GM18502 (cell line): ENCODE results near the gene CCNJL.

Experiments used
- ATAC-seq: cut with Tn5 transposase; IDR thresholded peaks from one replicate; pipeline ENCODE4 v1.9.1; 2021; ENCODE audit warnings: mild to moderate bottlenecking; ENCODE audit not compliant: unreplicated experiment, poor library complexity

Gene CCNJL

DNA sequence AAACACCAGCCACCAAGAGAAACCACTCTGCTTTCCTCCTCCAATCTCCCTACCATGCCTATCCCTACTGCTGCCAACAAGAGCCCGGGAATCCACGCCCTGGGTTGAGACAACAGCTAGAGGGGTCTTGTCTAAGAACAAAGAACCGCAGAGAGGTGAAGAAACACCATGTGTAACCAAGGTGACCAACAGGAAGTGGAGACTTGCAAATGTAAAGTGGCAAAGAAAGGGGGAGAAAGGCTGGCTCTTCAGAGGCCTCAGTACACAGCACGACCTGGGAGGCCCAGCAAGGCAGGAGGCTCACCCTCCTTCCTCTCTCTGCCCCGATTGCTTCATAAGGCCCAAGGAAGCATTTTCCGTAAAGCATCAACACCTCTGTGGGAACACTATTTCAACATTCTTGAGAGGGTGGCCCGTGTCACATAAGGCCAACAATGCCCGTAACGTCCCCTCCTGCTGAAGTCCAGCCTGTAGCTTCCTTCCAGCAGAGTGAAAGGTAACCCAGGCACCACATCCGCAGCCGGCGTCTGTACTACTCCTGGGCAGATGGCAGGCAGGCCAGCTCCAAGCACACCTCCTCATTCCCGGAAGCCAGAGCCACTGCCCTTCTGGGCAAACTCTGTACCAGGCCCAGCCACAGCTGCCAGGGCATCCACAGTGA lies 18.3 kb downstream of the CCNJL start:
- ATAC-seq = no peak

DNA sequence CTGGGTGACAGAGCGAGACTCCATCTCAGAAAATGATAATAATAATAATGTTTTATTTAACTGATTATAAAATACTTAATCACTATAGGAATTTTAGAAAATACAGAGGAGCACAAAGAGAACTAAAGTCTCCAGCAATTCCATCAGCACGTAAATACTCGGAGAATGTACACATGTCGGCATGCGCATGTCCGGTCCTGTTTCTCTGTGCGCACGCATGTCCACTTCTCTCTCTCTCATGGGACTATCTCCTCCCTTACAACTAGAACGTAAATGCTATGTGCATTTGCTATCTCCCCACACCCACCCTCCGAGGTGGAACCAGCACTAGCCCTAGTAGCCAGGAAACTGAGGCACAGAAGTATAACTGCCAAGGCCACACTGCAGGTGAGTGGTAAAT lies 19.0 kb downstream of the CCNJL start:
- ATAC-seq = no peak

DNA sequence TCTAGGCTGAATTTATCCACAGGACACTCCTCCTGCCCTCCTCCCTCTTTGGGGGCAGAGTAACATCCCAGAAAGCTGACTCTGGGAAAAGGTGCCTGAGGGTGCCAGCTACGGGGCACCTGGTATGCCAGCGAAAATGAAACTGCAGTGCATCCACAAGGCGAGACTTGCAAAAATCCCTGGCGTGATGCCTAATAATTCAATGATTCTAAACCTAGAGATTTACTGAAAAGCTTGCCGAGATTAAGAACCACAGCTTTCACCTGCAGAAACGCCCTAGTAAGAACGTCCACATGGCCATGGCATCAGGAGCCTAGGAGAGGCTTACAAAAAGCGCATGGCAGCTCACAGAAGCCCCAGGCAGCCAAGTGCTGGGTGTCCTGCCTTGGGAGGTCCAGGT lies 20.9 kb downstream of the CCNJL start:
- ATAC-seq = no peak

DNA sequence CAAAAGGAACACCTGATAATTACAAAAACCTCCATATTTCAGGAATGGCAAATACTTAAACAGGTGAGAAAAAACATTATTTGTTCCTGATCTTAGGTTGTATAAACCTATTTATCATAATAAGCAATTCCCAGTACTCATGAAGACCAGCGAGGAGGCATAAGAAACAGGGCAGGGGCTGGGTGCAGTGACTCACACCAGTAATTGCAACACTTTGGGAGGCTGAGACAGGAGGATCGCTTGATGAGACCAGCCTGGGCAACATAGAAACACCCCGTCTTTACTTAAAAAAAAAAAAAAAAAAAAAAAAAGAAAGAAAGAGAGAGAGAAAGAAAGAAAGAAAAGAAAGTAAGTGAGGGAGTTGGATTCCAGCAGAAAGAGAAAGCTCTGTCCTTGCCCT lies 21.6 kb downstream of the CCNJL start:
- no peak for ATAC-seq

DNA sequence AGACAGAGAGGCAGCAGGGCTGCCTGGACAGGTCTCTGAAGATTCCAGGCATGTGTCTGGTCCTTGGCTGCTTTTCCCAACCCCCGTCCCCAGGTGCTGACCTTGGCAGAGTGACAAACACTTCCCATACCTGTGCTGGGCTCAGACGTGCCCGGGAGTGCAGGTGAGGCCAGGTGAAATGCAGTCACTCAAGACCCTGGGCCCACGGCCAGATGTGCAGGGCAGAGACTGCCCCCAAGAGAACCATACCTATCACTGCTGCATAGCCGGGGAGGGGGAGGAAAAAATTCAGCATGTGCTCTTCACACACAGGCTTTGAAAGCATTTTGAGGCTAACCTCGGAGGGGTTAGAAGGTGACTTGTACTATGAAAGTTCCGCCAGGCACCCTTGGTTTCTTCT lies 22.6 kb downstream of the CCNJL start:
- no peak for ATAC-seq

DNA sequence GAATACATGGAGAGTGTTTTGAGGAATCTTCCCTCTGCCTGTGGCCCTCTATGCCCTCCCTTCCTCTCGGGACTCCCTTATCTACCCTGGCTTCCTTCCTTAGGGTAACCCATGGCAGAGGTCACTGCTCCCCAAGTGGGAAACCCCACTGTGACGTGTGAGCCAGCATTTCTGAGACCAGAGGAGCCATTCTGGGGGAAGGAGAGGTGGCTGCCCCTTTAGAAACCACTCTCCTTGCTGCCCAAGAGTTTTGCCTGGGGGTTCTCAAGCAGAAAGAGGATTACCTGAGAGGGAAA lies 23.1 kb downstream of the CCNJL start:
- ATAC-seq = no peak

DNA sequence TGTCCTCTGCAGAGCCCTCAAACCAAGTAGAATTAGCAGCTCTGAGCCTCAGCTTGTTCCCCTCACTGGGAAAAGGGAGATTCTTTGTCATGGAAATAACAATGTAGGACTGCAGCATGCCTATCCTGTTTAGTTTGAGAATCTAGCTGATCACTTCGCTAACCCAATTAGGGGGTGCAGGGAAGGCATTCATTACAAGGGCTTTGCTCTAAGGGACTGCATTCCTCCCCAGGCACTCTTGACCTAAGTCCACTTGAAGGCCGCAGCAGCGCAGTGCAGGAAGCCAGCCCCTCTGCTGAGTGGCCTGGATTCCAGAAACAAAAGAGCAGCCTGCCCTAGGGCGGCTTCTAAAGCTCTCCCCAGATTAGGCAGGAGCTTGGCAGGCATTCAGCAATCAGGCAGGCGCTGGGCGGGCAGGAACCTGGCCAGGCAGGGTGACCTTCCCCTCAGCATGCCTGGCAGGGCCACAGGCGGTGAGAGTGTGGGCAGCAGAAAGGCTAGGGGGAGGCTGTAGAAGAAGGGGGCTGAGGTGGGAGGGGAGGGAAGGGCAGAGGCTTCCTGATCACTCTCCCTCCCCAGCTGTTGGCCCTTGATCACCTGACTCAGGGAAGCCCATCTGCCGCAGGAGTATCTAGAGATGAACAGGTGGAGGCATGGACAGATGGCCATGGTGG lies 24.8 kb downstream of the CCNJL start:
- no peak for ATAC-seq

DNA sequence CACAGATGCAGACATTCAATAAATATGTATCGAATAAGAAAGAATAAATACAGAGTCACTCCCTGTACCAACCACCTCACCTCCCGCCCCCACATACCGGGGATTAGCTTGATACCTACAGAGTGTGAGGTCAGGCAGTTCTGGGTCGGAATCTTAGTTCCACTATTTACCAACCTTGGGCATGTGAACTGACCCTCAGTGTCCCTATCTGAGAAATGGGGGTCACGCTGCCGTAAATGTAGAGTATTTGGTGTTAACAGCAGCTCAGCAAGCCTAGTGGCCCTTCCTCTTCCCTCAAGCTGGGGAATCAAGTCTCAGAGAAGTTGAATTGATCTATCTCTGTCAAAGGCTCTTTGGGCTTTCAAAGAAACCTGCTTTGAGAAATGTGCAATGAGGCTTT lies 25.4 kb downstream of the CCNJL start:
- no peak for ATAC-seq

DNA sequence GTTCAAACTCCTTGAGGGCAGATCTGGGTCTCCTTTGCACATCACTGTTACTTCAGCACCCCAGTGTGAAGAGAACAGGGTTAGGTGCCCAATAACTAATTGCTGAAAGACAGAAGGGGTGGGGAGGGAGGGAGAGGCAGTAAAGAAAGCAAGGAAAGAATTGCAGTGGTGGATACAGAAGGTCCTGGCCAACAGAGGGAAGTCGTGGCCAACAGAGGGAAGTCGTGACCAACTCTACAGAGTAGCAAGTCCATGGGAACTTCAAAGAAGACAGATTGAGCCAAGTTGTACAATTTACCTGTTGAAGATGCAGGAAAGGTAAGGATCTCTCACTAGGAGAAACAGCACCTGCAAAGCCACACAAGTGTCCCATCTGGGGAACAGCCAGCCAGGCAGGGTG lies 27.0 kb downstream of the CCNJL start:
- ATAC-seq = no peak

DNA sequence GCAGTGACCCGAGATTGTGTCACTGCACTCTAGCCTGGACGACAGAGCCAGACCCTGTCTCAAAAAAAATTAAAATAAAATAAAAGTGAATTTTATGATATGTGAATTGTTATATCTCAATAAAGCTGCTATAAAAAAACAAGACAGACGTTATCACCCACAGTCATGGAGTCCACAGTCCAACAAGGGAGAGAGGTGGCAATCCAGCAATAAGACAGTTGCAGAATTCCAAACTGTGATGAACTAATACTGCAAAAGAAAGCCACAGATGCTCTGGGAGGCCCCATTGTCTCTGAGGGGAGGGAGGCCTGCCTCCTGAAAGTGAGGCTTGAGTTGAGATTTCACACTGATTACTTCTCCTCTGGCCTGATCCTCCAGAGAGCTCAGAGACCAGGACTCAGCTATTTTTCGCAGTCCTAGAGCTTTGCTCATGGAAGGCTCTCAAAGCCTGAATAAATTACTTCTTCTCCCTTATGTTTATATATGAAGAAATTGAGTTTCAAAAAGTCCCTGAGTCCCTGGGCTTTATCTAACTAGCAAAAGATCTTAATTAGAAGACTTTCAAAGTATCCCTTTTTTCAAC lies 28.0 kb downstream of the CCNJL start:
- no peak for ATAC-seq

DNA sequence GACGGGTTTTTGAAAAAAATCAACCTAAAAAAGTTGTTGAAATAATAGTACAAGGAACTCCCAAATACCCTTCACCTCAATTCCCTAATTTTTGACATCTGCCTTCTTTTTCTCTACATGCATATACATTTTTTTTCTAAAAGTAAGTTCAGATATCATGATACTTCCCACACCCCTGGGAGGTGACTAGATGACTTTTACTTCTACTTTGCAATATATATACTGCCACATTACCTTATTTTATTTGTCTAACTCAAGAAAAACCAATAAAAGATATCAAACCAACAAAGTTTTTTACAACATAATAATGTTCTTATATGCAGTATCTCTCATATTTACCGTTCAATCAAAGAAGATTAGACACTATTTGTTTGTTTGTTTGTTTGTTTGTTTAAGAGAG lies 31.1 kb downstream of the CCNJL start:
- ATAC-seq = no peak

DNA sequence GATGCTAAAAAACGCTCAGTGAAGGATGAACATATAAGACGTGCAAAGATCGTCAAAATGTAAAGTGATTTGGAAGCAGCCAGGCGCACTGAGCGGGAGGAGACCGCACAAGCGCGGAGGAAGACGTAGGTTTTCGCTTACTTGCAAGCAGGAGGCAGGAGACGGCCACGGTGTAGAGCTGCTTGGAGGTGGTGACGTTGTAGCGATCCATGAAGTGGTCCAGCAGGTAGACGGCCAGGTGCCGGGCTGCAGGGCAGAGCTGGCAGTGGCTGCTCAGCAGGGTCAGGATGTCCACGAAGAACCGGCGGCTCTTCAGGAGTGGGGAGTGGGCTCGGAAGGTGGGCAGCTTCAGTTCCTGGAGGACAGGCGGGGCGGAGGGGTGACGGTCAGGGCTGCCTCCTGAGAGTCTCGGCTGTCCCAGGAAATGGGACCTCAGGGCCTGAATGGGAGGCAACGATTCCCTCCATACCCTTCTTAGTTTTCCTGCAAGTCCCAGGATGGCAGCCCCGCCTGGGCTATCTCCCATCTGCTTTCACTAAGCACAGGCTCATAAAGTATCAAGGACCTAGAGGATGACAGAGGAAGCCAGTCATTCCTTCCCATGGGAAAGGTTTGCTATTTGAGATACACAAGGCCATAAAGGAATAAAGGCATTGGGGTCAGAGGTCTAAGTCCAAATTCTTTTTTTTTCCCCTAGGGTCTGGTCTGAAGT lies 31.8 kb downstream of the CCNJL start:
- no peak for ATAC-seq

DNA sequence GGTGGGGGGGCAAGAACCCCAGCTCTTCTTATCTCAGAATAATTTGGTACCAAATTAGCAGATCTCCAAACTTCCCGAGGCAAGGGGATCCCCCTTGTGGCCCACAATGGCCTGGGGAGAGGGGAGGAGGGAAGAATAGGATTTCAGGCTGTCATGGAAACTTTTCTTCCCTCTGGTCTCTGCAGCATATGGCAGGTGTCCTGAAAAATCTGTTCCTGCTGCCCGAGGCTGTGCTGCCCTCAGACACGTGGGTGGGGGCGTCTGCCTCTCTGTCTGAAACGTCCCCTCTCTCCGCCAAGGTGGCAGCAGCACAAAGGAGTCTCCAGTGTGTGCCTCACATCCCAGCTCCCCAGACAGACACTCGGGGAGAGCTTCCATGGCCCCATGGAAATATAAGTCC lies 34.0 kb downstream of the CCNJL start:
- ATAC-seq = no peak

DNA sequence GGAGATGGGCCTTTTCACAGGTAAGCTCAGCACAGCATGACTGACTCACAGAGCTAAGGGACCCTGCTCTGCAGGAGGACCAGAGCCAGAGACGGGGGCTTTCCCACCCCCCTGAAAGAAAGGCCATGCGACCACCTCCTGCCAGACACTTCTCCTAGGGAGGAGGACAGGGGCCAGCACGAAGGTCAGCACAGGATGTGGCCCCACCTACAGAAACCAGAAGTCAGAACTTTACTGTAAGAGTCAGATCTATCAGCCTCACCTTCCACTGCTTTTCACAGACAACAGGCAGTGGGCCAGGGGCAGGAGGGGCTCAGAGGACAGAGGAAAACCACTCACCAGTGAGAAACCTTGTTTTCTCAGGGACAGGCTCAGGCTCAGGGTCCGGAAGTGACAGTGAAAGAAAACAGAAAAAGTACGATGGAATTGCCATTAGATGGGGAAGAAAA lies 37.9 kb downstream of the CCNJL start:
- ATAC-seq = no peak

DNA sequence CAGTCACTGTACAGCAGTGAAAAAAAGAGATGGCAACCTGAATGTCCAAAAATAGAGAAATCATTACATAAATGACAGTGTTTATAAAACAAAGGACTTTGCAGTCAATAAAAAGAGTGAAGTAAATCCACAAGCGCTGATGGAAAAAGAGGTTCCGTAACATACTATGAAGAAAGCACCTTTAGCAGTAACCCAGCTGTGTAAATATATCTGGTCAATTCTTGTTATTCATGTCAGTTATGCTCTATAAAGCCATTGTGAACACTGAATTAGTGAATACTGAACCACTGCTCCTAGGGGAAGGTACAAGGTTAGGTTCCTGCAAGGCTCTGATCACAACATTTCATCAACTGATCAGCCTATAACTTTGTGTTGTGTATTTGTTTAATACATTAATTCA lies 39.5 kb downstream of the CCNJL start:
- ATAC-seq = no peak

DNA sequence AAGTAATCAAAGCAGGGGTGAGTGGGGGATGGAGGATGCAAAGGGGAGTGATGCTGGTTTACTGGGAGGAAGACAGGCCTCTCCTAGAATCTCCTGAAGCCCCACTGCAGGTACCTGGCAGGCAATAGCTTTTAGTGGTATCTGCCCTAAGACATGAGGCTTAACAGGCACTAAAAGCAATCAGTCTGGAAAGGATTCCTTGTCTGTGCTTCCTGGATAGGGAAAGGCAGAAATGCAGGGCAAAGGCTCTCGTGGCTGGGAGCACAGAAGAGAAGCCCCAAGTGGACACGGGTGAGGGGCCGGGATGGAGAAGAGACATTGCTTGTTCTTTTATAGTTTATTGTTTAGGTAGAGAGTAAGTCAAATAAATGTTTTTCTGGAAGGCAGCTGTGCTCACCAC lies 40.1 kb downstream of the CCNJL start:
- no peak for ATAC-seq

DNA sequence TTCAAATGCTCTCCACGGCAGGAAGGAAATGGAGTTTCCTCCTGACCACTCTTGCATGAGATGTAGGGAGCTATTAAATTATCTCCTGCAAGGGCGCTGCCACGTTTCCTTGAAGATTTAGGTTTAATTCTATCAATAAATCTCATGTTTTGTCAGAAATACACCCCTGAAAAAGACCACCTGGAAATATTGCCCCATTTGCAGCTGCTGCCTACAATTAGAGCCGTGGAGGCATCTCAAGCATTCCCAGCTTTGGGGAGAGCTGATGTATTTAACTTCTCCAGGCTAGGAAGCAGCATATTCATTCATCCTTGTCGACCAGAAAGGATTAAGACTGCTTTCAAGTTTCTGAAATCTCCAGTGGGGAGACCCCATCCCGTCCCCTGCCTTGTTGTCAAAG lies 40.5 kb downstream of the CCNJL start:
- ATAC-seq = no peak

DNA sequence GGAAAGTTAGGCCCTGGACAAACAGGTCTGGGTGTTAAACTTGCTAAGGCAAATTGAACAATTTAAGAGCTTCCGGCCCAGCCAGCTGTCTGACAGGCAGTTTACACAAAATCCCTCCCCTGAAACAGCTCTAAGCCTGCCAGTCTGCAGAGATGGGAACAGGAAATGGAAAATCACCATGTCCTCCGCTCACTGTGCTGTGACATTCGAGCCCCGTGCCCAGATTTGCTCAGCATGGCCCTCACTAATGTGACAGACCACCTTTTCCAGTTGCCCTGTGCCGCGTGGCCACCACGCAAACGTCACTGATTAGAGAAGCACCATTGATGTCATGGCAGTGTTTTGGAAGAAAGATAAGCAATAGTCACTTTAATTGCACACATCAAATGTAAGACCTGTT lies 41.0 kb downstream of the CCNJL start:
- ATAC-seq = no peak

DNA sequence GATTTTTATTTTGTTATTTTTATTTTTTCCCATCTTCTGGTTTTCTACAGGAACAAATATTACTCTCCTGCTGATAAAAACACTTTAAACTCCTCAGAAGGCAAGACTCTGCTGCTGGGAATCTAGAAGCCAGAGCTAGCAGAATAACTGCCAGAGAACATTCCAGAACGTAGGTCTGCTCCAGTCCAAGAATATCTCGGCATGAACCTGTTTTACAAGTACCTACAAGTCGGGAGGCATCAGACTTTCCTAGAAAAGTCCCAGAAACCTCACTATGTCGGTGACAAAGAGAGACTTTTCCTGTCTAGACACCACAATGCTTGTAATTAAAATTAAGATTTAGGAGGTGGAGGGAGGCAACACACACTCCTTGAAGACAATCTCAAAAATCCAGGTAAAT lies 41.7 kb downstream of the CCNJL start:
- ATAC-seq = no peak

DNA sequence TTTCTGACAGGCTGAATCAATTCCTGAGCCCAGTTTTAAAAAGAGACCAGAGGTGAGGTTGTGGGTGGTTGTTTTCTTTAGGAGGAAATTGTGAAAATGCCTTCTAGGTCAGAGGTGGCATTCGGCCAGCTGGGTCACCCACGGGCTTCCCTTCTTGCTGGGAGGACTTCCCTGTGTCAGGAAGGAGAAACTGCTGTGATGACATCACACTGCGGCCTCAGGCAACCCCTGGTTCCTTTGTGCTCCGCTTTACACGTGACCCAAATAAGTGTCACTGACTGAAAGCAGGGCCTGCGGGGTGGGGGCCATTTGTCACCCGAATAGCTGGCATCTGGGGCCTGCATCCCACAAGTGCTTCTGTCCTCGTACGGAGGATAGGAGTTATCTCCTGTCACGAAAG lies 43.3 kb downstream of the CCNJL start:
- ATAC-seq = no peak

DNA sequence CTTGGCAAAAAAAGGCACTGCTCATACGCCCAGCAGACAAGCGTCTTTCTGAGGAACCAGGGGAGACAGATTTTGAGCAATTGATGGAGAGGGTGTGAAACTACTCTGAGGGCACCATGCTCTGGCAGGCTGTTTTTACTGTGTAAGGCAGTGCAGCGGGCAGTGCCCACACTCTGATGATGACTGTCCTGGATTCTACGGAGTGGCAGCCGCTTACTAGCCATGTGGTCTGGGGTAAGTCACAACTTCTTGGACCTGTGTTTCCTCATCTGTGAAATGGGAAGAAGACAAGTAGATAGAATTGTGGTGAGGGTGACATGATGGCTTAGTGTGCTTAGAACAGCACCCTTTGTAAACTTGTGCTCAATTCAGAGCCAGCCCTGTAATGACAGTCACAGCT lies 44.2 kb downstream of the CCNJL start:
- no peak for ATAC-seq
